CD4-positive, alpha-beta T cell treated with Interferon gamma for 1 hour (primary cell): Measurements from ENCODE around the gene NFASC.

ENCODE experiments used
- DNase-seq: peaks from one replicate; pipeline ENCODE4 v3.0.0-alpha.2; 2020

NFASC gene

DNA sequence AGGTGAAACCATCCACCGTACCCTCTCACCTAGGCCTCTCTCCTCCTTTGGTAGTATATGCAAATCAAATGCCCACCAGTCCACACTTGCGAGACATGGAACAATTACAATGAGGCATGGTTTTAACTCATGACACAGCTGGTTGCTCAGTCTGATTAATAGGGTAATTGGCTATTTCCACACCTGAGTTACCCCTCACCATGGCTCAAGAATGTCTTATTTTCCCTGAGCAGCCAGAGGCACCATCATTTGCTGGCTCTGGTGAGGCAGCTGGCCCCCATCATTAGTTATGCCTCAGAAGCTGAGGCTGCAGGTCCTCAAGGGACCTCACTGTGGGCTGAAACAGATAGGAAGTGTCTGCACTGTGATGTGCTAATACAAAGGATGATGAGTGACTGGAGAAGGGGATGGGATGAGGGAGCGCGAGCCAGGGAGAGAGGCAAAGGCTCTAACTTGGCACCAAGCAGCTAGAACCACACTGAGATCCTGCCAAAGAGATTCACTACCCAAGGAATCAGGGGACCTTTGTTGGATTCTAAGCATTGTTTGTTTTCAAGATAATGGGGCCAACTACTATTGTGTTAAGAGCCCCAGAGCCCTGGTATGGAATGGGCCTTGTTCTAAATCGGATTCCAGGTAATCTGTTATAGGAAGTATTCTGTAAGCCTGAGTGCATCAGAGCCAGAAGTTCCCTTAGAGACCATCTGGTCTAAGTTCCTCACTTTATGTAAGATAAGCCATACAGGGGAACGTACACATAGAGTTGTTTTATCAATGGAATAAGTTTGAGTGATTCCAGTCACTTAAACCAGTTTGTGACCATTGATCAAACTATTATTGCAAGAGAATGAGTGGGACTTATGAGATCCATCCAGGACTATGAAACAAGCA, 92.3 kb downstream of the NFASC start:
- DNase-seq: no peak

DNA sequence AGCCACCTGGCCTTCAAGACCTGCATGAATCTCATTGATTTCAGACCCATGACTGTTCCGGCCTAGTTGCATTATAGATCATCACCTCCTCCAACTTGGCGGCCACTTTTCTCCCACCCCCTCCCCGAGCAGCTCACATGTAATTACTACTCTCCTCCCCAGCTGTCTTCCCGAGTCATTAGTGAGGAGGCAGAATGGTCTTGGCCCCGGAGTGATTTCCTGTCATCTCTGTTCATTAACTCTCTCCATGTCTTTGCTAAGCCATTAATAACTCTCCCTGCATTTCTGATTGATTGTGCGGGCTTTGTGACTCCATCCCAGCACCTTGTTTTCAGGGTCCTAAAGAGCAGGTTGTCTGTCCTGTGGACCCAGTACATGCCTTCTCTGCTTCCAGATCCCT, 96.8 kb downstream of the NFASC start:
- no peak for DNase-seq

DNA sequence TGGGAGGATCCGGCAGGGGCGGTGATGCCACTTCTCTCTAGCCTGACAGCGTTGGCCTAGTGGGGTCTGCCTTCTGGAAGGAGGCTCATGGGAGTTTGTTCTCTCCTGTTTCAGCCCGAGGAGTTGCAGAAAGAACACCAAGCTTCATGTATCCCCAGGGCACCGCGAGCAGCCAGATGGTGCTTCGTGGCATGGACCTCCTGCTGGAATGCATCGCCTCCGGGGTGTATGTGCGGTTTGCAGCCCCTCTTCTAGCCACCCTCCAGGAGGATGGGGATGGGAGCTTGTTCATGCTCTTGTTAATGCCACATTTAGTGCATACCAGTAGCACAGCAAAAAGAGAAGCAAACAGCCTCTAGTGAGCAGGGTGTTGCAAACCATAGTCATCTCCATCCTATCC, 97.5 kb downstream of the NFASC start:
- DNase-seq: no peak

DNA sequence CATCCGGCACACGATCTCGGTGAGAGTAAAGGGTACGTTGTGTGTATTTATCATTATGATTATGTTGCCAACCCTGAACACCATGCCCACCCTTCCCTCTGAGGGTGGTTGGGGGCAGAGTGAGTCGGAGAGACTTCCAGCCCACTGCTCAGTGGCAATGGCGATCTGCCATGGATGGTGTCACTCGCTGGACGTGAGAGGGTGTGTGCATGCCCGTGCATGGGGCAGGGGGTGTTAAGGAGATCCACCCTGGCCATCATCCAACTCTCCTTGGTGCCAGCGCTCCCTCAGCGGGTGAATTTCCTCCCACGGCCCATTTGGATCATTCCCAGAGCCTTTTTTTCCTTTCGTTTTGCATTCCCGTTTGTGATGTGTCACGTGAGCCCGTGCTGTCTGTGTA, 98.3 kb downstream of the NFASC start:
- DNase-seq: no peak

DNA sequence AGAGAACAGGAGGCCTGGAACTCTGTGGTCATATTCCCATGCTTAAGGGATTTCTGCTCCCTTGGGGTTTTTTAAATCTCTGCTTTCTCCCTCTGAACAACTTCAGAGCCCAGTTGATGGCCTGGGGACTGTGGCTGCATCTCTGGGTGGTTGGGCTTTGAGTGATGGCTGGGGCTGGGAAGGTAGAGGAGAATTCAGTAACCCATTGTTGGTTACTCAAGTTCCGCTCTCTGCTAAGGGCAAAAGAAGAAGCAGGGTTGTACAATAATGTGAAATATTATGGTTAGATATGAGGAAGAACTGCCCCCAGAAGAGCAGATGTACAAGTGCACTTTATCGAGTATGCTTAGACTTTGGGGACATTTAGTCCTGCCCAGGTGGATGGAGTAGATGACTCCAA, 100.3 kb downstream of the NFASC start:
- no peak for DNase-seq

DNA sequence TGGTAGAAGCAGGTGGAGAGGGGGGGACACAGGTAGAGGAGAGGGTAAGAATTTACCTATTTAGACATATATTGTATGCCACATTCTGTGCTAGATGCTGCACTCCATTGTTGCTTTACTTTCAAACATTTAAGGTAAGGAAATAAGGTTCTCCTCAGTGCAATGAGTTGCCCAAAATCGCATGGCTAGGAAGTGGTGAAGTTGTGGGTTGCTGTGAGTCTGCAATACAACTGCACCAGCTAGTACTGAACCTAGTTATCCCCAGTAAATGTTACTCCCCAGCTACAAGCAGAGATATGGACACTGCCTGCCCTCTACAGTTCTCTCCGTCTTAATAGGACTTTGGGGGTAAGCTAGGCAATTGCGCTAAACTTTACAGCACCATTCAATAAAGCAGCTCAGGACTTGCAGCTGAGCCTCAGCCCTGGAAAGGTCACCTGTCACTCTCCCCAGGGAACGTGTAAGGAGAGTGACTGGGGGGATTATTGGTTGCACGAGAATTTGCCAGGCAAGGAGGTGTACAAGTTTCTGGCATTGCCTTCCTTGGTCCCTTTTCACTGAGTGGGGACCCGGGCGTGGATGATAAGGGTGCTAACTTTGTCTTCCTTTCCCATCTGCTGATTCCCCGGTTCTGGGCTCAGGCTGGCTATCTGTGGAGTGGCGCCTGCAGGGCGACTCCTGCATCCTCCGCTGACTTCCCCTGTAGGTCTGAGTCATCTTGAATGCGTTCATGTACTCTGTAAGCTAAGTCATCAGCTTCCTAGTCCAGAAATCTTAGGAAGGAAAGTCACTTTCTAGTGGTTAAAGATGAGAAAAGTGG, 101.1 kb downstream of the NFASC start:
- peak; percentile 22 for DNase-seq

DNA sequence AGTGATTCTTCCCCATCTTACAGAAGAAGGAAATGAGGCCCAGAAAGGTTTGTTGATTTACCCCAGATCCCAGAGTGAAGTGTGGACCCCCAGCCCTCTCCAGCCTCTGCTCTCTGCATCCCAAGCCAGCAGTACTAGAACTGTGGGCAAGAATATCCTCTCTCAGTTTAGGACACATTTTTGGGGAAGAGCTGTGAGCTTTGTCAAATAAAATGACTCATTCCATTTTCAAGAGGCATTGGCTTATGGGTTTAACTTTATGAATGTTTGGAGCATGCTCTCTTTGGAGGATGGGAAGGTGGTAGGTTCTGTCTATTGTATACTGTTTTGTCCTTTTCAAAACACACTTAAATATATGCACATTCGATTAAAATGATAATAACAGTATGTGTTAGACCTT, 101.8 kb downstream of the NFASC start:
- no peak for DNase-seq

DNA sequence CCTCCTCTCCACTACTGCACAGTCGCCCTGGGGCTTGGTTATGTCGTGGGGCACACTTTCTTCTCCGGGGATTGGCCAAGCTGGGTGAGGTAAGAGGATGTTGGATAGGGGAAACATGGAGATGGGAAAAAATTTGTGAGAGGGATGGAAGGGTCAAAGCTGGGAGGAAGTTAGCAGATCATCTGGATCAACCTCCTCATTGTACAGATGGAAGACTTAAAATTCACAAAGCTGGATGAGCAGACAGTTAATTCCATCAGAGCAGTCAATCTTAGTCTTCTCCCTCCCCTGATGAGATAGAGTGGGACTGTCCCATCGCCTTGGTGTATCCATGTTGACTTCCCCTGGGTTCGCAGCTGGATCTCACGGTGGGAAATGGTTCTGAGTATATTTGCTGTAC, 102.8 kb downstream of the NFASC start:
- no peak for DNase-seq

DNA sequence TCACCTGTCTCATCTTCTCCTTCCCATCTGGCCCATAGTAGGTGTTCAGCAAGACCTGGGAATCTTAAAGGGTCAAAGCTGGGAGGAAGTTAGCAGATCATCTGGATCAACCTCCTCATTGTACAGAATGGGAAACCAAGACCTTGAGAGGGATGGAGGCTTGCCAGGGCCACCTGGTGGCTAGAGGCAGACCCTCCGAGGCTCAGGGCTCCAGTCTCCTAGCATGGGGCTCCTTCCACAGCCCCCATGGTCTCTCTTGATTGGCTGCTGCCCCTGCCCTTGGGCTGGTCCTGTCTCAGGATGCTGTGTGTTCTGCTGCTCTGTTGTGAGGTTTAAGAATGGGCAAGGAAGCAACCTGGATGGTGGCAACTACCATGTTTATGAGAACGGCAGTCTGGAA, 103.7 kb downstream of the NFASC start:
- DNase-seq: no peak

DNA sequence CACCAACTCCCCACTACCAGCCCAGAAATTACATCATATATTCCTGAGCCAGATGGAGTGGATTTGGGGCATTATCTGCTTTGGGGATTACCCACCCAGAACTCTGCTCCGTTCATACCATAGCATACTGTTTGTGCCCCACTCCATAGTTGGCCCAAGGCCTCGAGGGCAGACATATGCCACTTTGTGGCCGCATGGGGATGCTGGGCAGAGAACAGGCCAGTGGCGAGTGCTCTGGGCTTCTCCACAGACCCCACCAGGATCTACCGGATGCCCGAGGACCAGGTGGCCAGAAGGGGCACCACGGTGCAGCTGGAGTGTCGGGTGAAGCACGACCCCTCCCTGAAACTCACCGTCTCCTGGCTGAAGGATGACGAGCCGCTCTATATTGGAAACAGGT, 104.4 kb downstream of the NFASC start:
- DNase-seq: no peak

DNA sequence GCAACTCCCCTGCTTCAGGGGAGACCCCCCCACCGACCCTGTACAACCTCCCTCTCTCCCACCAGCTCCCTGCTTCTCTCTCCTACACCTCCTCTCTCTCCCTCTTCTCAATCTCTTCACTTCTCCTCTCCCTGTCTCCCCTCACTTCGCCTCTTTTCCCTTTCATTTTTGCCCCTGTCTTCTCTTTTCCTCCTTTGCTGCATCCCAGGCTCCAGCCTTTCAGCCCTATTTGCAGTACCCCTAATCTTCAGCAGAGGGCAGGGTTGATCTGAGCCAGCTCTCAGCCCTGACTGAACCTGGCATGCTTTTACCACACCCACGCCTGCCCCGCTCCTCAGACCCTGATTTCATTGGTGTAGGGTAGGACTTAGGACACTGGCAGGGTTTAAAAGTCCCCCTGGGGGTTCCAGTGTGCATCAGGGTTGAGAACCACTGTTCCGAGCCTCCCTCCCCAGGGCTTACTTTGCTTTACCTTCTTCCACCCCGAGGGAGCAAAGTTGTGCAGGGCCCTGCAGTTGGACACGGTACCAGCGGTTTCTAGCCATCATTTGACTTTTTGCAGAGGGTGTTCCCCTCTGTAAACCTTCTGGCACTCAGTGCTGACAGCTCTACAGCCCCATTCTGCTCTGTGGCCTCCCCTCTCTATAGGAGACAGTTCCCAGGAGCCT, 105.0 kb downstream of the NFASC start:
- DNase-seq: peak; percentile 34

DNA sequence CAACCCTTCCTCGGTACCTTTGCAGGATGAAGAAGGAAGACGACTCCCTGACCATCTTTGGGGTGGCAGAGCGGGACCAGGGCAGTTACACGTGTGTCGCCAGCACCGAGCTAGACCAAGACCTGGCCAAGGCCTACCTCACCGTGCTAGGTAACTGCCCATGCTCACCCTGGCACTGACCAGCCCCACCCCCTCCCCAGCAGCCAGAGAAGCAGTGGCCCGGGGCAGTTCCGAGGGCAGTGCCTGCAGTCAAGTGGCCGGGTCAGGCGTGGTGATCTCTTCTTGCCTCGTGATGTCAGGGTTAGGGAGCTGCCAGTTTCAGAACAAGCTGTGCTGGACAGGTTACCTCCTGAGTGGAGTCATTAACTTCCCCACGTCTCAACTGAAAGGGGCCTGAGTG, 106.0 kb downstream of the NFASC start:
- no peak for DNase-seq

DNA sequence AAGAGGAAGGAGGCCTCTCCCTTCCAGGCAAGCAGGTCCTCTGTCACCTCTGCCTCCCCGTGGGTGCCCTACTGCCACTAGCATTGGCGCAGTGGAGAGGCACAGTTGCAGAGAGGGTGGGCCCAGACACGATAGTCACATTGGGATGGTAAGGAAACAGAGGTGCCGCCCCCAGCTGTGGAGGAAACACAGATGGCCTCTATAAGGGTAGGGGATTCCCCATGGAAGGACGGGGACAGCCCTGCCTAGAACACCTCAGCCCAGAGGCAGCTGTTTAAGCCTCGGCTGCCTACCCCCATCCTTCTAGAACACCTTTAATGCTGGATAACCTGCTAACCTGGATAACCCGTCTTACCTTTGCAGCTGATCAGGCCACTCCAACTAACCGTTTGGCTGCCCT, 106.7 kb downstream of the NFASC start:
- no peak for DNase-seq

DNA sequence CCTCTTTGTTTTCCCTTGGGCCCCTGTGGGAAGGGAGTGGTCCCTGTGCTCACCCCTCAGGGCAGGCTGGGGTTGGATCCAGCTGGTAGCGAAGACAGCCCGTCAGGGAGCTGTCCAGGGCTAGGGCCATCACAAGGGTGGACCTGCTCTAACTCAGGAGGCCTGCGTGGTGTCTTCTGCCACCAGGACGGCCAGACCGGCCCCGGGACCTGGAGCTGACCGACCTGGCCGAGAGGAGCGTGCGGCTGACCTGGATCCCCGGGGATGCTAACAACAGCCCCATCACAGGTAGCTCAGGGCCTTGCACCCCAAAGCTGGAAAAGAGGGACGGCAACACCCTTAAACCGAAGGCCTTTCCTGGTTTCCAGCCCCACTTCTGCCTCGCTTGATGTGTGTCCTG, 108.1 kb downstream of the NFASC start:
- no peak for DNase-seq

DNA sequence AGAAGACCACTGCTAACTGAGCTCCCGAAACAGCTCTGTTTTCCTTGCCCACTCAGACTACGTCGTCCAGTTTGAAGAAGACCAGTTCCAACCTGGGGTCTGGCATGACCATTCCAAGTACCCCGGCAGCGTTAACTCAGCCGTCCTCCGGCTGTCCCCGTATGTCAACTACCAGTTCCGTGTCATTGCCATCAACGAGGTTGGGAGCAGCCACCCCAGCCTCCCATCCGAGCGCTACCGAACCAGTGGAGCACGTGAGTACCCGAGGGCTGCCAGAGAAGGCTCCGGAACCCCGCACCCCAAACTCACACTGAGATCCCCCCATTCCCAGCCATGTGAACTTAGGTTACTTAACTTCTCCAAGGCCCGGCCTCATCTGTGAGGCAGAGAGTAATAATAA, 108.6 kb downstream of the NFASC start:
- DNase-seq: no peak

DNA sequence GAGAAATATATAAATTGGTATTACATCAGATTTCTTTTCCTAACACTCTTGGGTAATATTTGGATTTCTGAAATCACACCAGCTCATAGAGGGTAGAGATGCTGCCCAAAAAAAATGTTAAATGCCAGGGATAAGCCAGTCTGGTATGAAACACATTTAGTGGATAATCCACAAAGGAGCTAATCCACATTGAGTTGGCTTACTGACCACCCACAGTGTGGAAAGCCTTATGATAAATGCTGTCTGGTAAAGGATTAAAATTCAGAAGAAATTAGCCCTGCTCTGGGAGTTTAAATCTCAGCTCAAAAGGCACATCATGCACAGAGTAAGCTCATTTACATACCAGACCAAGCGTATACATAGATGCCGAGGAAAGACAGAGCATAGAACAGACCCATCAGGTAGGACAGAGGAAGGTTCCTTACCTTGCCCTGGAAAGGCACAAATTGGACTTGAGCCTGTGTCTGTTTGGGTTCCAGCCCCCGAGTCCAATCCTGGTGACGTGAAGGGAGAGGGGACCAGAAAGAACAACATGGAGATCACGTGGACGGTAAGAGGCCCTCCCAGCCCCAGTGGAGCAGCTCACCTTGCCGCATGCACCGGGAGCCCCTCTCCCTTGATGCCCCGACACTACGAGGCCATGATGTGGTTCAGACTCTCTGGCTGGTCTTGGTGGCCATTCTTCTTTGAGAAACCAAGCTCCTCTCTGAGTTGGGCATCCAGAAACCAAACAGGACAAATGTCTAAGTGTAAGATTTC, 109.4 kb downstream of the NFASC start:
- no peak for DNase-seq

DNA sequence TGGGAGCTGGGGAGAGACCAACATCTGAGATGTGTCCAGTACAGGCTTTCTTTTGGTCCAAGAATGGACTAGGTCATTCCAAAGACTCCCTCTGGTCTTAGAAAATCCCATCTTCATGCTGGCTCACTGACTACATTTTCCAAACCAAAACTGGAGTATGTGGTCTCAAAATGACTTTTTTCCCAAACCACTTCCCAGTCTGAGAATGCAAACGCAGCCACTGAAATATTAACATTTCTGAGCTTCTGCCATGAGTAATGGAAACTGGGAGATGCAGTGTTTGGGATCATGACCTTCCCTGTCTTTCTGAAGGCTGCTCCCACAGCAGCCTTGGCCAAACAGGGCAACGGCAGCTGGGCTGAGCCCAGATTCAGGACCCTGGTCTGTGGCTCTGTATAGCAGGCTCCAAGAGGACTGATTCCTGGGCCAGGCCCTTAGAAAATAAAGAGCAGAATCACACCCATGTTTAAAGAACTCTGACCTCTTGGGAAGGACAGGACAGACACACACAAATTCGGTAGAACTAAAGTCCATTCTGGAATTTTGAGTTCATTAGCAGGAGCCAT, 110.3 kb downstream of the NFASC start:
- no peak for DNase-seq

DNA sequence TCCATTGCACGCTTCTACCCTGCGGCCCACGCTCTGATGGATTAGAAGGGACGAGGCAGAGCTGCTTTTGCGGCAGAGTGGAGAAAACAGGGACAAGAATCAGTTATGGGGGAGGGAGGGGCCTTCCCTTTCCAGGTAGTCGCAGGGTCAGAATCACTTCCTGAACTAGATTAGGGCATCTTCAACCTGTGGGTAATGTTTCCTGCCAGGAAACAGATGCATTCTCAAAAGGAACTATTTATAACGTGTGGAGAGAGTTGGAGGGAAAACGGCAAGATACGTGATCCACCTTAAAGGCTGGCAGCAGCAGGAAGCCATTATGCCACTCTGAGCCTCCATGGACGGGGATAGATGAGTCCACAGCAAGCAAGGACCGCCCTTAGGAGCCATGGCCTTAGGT, 112.5 kb downstream of the NFASC start:
- DNase-seq: no peak

DNA sequence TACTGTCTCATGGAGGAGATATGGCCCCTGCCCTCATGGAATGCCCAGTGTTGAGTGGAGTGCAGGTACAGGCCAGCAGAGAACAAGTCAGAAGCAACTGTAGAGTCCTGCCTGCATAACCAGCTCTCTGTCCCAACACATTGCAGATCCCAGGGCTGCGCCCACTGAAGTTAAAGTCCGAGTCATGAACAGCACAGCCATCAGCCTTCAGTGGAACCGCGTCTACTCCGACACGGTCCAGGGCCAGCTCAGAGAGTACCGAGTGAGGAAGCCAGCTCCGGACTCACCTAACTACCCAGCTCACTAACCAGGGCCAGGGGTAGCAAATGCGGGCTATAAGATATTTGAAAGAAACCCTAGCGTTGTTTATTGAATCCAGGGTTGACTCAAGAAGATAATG, 113.2 kb downstream of the NFASC start:
- DNase-seq: no peak

DNA sequence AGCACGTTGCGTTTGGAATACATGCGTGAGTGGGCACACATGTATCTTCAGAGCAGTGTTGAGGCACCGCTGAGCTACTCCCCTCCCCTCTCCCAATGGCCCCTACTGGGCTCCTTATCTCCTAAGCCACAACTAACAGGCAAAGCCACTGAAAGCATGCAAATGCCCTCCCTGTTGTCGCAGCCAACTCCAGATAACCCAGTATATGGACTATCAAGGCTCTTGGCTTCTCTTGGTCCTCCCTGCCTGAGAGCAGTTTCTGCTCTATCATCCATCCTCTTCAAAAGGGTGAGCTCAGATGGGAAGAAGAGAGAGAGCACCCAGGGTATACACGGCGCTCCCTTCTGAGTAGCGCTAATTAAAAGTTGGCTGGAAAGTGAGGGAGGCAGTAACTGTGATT, 113.8 kb downstream of the NFASC start:
- DNase-seq: no peak

DNA sequence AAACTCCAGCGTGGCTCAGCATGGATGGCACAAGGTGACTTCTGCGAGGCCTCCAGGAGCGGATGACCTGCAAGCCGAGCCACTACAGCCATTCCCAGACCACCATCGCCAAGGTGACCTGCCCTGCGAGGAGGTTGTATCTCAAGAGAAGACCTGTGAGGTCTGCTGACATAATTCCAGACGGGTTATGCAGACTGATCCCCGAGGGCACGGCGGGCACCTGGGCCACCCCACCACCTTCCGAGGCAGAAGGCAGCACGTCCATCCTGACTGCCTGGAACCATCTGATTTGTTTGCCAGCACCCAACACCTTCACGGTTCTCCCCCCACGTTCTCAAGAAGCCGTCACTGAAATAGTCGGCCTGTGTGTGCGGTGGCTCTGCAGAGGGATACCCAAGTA, 115.5 kb downstream of the NFASC start:
- no peak for DNase-seq

DNA sequence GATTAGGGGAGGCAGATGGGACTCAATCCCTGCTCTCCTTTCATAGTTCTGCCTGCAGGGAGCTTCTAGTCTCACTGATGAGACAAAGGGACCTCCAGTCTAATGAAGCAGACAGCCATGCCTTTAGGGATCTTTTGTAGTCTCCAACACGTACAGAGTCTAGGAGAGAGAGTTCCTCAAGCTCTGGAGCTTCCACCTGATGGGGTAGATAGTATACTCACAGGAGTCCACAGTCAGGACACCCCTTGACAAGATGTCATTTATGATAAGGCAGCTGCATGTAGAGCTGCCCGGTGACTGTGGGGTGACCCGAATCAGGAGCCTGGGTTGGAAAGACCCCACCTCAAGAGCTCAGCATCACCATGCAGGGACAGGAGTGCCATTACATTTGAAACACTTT, 117.0 kb downstream of the NFASC start:
- no peak for DNase-seq

DNA sequence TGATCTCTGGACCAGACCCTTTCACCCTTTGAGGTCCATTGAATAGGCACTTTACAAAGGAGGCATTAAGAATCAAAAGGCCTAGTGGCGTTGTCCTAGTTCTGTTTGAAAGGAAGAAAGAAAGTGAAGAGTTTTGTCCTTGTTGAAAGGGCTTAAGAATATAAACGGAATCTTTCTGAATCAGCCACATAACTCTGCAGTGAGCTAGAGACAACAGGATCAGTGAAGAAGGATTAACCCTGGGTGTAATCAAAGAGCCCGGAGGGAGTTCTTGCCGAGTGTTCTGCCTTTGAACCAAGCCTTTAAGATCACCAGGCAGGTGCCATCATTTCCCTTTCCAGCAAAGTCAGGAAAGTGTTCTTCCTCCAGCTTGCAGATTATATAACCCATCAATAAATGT, 117.5 kb downstream of the NFASC start:
- no peak for DNase-seq
